Endothelial cell (in vitro differentiated cells): ENCODE measurements around the gene MTMR2. TPM values are rescaled to one million over a fixed set of nuclear protein-coding genes. Genes with fewer than 3 reads are reported as not detected.

Source experiments
- DNase-seq: peaks from one replicate; pipeline ENCODE4 v3.0.0; 2021; ENCODE audit warnings: low spot score
- H3K27ac Mint-ChIP-seq: one replicate; pipeline ENCODE4 v1.8.0; 2021; ENCODE audit warnings: mixed read lengths, inconsistent platforms; ENCODE audit not compliant: unreplicated experiment
- H3K27me3 Mint-ChIP-seq: one replicate; pipeline ENCODE4 v1.8.0; 2021; ENCODE audit warnings: mild to moderate bottlenecking, moderate library complexity, mixed read lengths, inconsistent platforms; ENCODE audit not compliant: unreplicated experiment
- H3K36me3 Mint-ChIP-seq: one replicate; pipeline ENCODE4 v1.8.0; 2021; ENCODE audit warnings: mild to moderate bottlenecking, low read depth, mixed read lengths, inconsistent platforms; ENCODE audit not compliant: unreplicated experiment
- H3K4me1 Mint-ChIP-seq: one replicate; pipeline ENCODE4 v1.8.0; 2021; ENCODE audit warnings: mild to moderate bottlenecking, mixed read lengths, inconsistent platforms; ENCODE audit not compliant: unreplicated experiment
- H3K4me3 Mint-ChIP-seq: one replicate; pipeline ENCODE4 v1.8.0; 2021; ENCODE audit warnings: mild to moderate bottlenecking, mixed read lengths, inconsistent platforms; ENCODE audit not compliant: unreplicated experiment
- H3K9me3 Mint-ChIP-seq: one replicate; pipeline ENCODE4 v1.8.0; 2021; ENCODE audit warnings: mixed read lengths, inconsistent platforms; ENCODE audit not compliant: unreplicated experiment
- CTCF ChIP-seq: fragments of 200-600 bp; sonication (generic); IDR thresholded peaks from one replicate; pipeline ENCODE4 v1.5.0; 2021; ENCODE audit warnings: antibody characterized with exemption; ENCODE audit not compliant: unreplicated experiment
- total RNA-seq: library from RNA; stranded (reverse); fragmentation: NEBNext Ultra II Directional; extraction: Animal tissue kit (Norgen Biotek cat#: 25700); gene quantifications from one replicate; pipeline ENCODE4 v1.2.1, GENCODE V29; 2021; ENCODE audit not compliant: unreplicated experiment

The MTMR2 gene
- total RNA-seq, 1 donor from 2014 or later = 65.0 TPM

- Mint-ChIP-seq H3K36me3 (peaks cover 29% of the 10 kb centered on the region), H3K27me3 (no peaks in the 10 kb centered on the region), H3K4me3 (no peak overlapping the region), H3K4me1 (no peaks in the 10 kb centered on the region), H3K9me3 (no peaks in the 10 kb centered on the region), H3K27ac (no peak overlapping the region)
- no peak for DNase-seq
- TF ChIP-seq CTCF = no peak
These were observed 118.0 kb downstream of the MTMR2 start for GRCh38 chr11:95805869-95806268.

GRCh38 chr11:95803973-95804372 is 119.9 kb downstream of the MTMR2 start:
- no peaks in the 10 kb centered on the region for H3K27me3 Mint-ChIP-seq
- no peaks in the 10 kb centered on the region for H3K4me1 Mint-ChIP-seq
- peaks cover 29% of the 10 kb centered on the region for H3K36me3 Mint-ChIP-seq
- no peaks in the 10 kb centered on the region for H3K9me3 Mint-ChIP-seq
- H3K4me3 Mint-ChIP-seq = no peak overlapping the region
- no peak for TF ChIP-seq CTCF
- no peak overlapping the region for H3K27ac Mint-ChIP-seq
- no peak for DNase-seq

GRCh38 chr11:95802806-95803205 is 121.1 kb downstream of the MTMR2 start:
- no peak for DNase-seq
- Mint-ChIP-seq H3K4me3 (no peak overlapping the region), H3K9me3 (no peaks in the 10 kb centered on the region), H3K27ac (no peak overlapping the region), H3K36me3 (peaks cover 24% of the 10 kb centered on the region), H3K27me3 (no peaks in the 10 kb centered on the region), H3K4me1 (no peaks in the 10 kb centered on the region)
- TF ChIP-seq CTCF = no peak

- Mint-ChIP-seq H3K4me3 (no peak overlapping the region), H3K36me3 (peaks cover 7% of the 10 kb centered on the region), H3K27ac (no peak overlapping the region), H3K27me3 (no peaks in the 10 kb centered on the region), H3K4me1 (no peaks in the 10 kb centered on the region), H3K9me3 (no peaks in the 10 kb centered on the region)
- no peak for DNase-seq
- TF ChIP-seq CTCF = no peak
These were observed 123.5 kb downstream of the MTMR2 start for GRCh38 chr11:95800438-95800837.

GRCh38 chr11:95799546-95799945 is 124.4 kb downstream of the MTMR2 start:
- H3K36me3 Mint-ChIP-seq = peaks cover 7% of the 10 kb centered on the region
- no peak for DNase-seq
- H3K4me3 Mint-ChIP-seq = no peak overlapping the region
- no peak overlapping the region for H3K27ac Mint-ChIP-seq
- H3K27me3 Mint-ChIP-seq = no peaks in the 10 kb centered on the region
- H3K9me3 Mint-ChIP-seq = no peaks in the 10 kb centered on the region
- TF ChIP-seq CTCF = no peak
- no peaks in the 10 kb centered on the region for H3K4me1 Mint-ChIP-seq
